ENCODE data around the gene CLEC16A.

DNA sequence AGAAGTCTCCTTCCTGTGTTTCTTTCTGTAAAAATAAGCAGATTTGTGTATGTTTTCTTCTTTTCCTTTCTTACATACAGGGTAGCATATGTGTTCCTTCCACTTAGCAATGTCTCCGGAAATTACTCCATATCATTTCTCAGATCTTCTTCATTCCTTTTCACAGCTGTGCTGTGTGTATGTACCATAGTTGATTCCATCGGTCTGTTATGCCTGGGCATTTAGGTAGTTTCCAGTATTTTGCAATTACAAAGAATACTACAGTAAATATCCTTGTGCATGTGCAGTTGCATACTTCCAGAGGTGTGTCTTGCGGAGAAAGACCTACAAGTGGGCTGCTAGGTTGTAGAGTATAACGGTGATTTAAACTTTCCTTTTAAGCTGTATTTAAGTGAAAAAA, 69.8 kb downstream of the CLEC16A start:
- TF ChIP-seq POLR2A (IDR thresholded peaks at IDR 0.05; ENCODE audit: low read length) (no peak), GATA1 (IDR thresholded peaks at IDR 0.05; ENCODE audit: low read depth, low read length) (no peak)
